GM23338 (cell line): ENCODE results near the gene CHRNA5.

ENCODE experiments used
- CREB1 ChIP-seq: fragments of 250-450 bp; sonication (Bioruptor Pico); IDR thresholded peaks from 2 replicates; pipeline ENCODE4 v1.5.0; 2020; ENCODE audit warnings: low read depth, mild to moderate bottlenecking, moderate library complexity
- EZH2 ChIP-seq: fragments of 200-600 bp; sonication (generic); IDR thresholded peaks from one replicate; pipeline ENCODE4 v1.8.0; 2017; ENCODE audit warnings: antibody characterized with exemption, mild to moderate bottlenecking, low read depth; ENCODE audit not compliant: unreplicated experiment
- EZH2phosphoT487 ChIP-seq: fragments of 200-600 bp; sonication (generic); IDR thresholded peaks from one replicate; pipeline ENCODE4 v1.8.1; 2018; ENCODE audit warnings: antibody characterized with exemption; ENCODE audit not compliant: unreplicated experiment
- JUNB ChIP-seq: IDR thresholded peaks from one replicate; pipeline ENCODE4 v1.6.1; 2016; ENCODE audit warnings: antibody characterized with exemption; ENCODE audit not compliant: unreplicated experiment
- NANOG ChIP-seq: IDR thresholded peaks from 2 replicates; pipeline ENCODE4 v1.6.1; 2016; ENCODE audit warnings: antibody characterized with exemption, borderline replicate concordance
- POLR2AphosphoS5 ChIP-seq: IDR thresholded peaks from 2 replicates; pipeline ENCODE4 v1.6.1; 2016; ENCODE audit warnings: antibody characterized with exemption, low read depth
- REST ChIP-seq: IDR thresholded peaks from one replicate; pipeline ENCODE4 v1.6.1; 2018; ENCODE audit warnings: antibody characterized with exemption; ENCODE audit not compliant: unreplicated experiment
- STAT1 ChIP-seq: IDR thresholded peaks from one replicate; pipeline ENCODE4 v1.6.1; 2016; ENCODE audit warnings: antibody characterized with exemption; ENCODE audit not compliant: unreplicated experiment
- ZNF114 ChIP-seq: fragments of 250-450 bp; sonication (Bioruptor Pico); IDR thresholded peaks from 2 replicates; pipeline ENCODE4 v1.5.0; 2020; ENCODE audit warnings: mild to moderate bottlenecking, moderate library complexity
- ZNF331 ChIP-seq: fragments of 250-450 bp; sonication (Bioruptor Pico); IDR thresholded peaks from 2 replicates; pipeline ENCODE4 v1.5.0; 2020; ENCODE audit warnings: low read depth, mild to moderate bottlenecking, moderate library complexity
- TF ChIP-seq, protein P1 (sequence below), 2 experiments: fragments of 200-600 bp in 1 of 2; sonication (generic) in 1 of 2; conservative IDR thresholded peaks; 2 replicates each; pipeline versions ENCODE4 v1.5.1 to v1.6.1; 2016 to 2017; ENCODE audit warnings: antibody characterized with exemption in 2 of 2, low read depth in 2 of 2, mild to moderate bottlenecking in 2 of 2, moderate library complexity in 1 of 2
- TF ChIP-seq, protein P2 (sequence below): IDR thresholded peaks from 2 replicates; pipeline ENCODE4 v1.6.1; 2016; ENCODE audit warnings: antibody characterized with exemption
- TF ChIP-seq, protein P3 (sequence below): fragments of 250-450 bp; sonication (Bioruptor Pico); IDR thresholded peaks from 2 replicates; pipeline ENCODE4 v1.5.0; 2020; ENCODE audit warnings: mild to moderate bottlenecking, moderate library complexity

GRCh38 chr15:78605201-78605600 lies 39.9 kb downstream of the CHRNA5 start:
- TF ChIP-seq, protein P1, sequence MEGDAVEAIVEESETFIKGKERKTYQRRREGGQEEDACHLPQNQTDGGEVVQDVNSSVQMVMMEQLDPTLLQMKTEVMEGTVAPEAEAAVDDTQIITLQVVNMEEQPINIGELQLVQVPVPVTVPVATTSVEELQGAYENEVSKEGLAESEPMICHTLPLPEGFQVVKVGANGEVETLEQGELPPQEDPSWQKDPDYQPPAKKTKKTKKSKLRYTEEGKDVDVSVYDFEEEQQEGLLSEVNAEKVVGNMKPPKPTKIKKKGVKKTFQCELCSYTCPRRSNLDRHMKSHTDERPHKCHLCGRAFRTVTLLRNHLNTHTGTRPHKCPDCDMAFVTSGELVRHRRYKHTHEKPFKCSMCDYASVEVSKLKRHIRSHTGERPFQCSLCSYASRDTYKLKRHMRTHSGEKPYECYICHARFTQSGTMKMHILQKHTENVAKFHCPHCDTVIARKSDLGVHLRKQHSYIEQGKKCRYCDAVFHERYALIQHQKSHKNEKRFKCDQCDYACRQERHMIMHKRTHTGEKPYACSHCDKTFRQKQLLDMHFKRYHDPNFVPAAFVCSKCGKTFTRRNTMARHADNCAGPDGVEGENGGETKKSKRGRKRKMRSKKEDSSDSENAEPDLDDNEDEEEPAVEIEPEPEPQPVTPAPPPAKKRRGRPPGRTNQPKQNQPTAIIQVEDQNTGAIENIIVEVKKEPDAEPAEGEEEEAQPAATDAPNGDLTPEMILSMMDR (conservative IDR thresholded peaks at IDR 0.05; ENCODE audit: low read depth in 2 of 2), result no peak
- TF ChIP-seq CREB1 (no peak), NANOG (no peak), POLR2AphosphoS5 (no peak), EZH2phosphoT487 (no peak), REST (no peak), EZH2 (no peak), ZNF331 (no peak), ZNF114 (CRISPR knock-in tag) (no peak), JUNB (no peak), STAT1 (no peak)
- TF ChIP-seq, protein P2, sequence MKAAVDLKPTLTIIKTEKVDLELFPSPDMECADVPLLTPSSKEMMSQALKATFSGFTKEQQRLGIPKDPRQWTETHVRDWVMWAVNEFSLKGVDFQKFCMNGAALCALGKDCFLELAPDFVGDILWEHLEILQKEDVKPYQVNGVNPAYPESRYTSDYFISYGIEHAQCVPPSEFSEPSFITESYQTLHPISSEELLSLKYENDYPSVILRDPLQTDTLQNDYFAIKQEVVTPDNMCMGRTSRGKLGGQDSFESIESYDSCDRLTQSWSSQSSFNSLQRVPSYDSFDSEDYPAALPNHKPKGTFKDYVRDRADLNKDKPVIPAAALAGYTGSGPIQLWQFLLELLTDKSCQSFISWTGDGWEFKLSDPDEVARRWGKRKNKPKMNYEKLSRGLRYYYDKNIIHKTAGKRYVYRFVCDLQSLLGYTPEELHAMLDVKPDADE, result no peak
- TF ChIP-seq, protein P3, sequence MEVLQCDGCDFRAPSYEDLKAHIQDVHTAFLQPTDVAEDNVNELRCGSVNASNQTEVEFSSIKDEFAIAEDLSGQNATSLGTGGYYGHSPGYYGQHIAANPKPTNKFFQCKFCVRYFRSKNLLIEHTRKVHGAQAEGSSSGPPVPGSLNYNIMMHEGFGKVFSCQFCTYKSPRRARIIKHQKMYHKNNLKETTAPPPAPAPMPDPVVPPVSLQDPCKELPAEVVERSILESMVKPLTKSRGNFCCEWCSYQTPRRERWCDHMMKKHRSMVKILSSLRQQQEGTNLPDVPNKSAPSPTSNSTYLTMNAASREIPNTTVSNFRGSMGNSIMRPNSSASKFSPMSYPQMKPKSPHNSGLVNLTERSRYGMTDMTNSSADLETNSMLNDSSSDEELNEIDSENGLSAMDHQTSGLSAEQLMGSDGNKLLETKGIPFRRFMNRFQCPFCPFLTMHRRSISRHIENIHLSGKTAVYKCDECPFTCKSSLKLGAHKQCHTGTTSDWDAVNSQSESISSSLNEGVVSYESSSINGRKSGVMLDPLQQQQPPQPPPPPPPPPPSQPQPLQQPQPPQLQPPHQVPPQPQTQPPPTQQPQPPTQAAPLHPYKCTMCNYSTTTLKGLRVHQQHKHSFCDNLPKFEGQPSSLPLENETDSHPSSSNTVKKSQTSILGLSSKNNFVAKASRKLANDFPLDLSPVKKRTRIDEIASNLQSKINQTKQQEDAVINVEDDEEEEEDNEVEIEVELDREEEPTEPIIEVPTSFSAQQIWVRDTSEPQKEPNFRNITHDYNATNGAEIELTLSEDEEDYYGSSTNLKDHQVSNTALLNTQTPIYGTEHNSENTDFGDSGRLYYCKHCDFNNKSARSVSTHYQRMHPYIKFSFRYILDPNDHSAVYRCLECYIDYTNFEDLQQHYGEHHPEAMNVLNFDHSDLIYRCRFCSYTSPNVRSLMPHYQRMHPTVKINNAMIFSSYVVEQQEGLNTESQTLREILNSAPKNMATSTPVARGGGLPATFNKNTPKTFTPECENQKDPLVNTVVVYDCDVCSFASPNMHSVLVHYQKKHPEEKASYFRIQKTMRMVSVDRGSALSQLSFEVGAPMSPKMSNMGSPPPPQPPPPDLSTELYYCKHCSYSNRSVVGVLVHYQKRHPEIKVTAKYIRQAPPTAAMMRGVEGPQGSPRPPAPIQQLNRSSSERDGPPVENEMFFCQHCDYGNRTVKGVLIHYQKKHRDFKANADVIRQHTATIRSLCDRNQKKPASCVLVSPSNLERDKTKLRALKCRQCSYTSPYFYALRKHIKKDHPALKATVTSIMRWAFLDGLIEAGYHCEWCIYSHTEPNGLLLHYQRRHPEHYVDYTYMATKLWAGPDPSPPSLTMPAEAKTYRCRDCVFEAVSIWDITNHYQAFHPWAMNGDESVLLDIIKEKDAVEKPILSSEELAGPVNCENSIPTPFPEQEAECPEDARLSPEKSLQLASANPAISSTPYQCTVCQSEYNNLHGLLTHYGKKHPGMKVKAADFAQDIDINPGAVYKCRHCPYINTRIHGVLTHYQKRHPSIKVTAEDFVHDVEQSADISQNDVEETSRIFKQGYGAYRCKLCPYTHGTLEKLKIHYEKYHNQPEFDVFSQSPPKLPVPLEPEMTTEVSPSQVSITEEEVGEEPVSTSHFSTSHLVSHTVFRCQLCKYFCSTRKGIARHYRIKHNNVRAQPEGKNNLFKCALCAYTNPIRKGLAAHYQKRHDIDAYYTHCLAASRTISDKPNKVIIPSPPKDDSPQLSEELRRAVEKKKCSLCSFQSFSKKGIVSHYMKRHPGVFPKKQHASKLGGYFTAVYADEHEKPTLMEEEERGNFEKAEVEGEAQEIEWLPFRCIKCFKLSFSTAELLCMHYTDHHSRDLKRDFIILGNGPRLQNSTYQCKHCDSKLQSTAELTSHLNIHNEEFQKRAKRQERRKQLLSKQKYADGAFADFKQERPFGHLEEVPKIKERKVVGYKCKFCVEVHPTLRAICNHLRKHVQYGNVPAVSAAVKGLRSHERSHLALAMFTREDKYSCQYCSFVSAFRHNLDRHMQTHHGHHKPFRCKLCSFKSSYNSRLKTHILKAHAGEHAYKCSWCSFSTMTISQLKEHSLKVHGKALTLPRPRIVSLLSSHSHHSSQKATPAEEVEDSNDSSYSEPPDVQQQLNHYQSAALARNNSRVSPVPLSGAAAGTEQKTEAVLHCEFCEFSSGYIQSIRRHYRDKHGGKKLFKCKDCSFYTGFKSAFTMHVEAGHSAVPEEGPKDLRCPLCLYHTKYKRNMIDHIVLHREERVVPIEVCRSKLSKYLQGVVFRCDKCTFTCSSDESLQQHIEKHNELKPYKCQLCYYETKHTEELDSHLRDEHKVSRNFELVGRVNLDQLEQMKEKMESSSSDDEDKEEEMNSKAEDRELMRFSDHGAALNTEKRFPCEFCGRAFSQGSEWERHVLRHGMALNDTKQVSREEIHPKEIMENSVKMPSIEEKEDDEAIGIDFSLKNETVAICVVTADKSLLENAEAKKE (CRISPR knock-in tag), result no peak
